Measurements from ENCODE around the gene NDUFA8.

- TF ChIP-seq CTCF (conservative IDR thresholded peaks at IDR 0.05; ENCODE audit: low read depth, low read length), result no peak
- no peak for TF ChIP-seq EZH2 (IDR thresholded peaks at IDR 0.05; ENCODE audit: borderline replicate concordance, low read depth, low read length, poor library complexity, severe bottlenecking)
These were observed 46.8 kb upstream of the NDUFA8 start for GRCh38 chr9:122206118-122207046.
